ENCODE data around the gene CHAMP1. TPM values are rescaled to one million over a fixed set of nuclear protein-coding genes. Genes with fewer than 3 reads are reported as not detected.
A peak's percentile ranks its signal among the peaks of the same experiment; 100 is the strongest.

The CHAMP1 gene, protein sequence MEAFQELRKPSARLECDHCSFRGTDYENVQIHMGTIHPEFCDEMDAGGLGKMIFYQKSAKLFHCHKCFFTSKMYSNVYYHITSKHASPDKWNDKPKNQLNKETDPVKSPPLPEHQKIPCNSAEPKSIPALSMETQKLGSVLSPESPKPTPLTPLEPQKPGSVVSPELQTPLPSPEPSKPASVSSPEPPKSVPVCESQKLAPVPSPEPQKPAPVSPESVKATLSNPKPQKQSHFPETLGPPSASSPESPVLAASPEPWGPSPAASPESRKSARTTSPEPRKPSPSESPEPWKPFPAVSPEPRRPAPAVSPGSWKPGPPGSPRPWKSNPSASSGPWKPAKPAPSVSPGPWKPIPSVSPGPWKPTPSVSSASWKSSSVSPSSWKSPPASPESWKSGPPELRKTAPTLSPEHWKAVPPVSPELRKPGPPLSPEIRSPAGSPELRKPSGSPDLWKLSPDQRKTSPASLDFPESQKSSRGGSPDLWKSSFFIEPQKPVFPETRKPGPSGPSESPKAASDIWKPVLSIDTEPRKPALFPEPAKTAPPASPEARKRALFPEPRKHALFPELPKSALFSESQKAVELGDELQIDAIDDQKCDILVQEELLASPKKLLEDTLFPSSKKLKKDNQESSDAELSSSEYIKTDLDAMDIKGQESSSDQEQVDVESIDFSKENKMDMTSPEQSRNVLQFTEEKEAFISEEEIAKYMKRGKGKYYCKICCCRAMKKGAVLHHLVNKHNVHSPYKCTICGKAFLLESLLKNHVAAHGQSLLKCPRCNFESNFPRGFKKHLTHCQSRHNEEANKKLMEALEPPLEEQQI
- 10 to 100 TPM in 1 of 3 donors, 1 to 10 TPM in 2; 3.8 to 10.4 (median 8.4) TPM for polyA plus RNA-seq

DNA sequence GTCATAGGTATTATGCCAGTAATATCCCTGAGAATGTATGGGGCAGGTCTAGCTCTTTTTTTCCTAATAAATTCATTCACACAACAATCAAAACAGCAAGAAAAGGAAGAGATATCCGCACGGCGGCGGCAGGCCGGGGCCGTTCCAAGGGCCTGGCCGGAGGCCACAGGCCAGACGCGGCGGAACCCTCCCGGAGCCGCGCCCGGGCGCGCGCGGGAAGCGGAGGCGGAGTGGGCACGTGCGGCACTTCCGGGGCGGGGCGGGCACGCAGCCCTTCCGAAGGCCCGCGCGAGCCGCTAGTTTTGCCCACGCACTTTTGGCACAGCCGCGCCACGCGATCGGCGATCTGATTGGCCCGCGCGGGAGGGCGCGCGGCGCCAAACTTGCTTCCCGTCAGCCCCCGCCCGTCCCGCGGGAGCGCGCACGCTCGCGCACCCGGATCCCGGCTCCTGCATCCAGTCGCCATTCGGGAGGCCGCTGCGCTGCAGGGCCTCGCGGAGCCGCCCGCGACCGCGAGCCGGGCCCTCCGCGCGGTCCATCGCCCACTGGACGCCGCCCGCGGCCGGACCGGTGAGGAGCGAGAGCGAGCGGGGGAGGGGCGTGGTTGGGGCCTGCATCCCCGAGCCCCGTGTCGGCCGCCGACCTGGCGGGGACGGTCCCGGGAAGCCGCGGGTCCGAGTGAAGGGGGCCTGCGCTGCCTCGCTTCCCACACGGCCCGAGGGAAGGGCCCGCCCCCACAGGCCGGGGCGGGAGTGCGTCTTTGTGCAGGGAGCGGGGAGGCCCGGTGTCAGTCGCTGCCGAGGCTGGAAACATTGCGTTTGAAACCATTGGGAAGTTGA lies at the start of gene CHAMP1:
TSS of gene CHAMP1 (plus strand) at position 430 of the 839 bp plus-strand sequence. CDS start 9,340 bp downstream, outside the sequence.
- 0 to 1% (median 0%) methylated on average over 85 to 107 of the region's 107 CpGs for WGBS, 3 donors
- peak within 1 kb of the TSS; percentile 81 for H3K27ac ChIP-seq (ENCODE audit: low read depth, low read length)

DNA sequence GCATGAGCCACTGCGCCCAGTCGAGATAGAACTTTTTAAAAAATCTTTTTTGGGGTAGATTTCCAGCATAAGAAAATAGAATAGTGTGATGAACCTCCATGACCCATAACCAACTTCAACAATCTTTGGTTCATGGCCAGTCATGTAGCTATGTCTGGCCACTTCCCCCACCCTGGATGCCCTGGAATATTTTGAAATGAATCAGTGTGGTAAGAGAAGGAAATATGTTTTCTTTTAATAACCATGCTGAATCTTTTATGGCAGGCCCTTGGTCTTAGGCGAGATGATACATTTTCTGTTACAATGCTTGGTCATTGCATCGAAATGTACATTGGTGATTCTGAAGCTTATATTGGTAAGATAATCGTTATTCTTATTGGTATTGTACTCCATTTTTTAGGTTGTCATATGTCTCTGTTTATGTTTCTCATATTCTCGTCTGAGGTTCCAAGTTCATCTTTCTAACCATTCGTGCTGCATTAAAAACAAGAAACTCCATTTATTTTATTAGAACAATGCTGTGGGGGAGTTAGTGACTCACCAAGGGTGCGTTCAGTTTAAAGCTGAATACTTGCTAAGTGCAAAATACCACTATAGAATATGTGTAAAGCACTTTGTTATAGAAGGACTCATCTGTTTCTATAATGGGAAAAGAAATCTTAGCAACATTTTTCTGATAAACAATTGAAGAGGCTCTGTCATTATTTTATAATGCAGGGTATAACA lies 49.3 kb upstream of the CHAMP1 start:
- WGBS, 3 donors = 92 to 93% (median 92%) methylated on average over 8 of the region's 8 CpGs
- H3K27ac ChIP-seq (ENCODE audit: low read depth, low read length) = no peak overlapping the region

DNA sequence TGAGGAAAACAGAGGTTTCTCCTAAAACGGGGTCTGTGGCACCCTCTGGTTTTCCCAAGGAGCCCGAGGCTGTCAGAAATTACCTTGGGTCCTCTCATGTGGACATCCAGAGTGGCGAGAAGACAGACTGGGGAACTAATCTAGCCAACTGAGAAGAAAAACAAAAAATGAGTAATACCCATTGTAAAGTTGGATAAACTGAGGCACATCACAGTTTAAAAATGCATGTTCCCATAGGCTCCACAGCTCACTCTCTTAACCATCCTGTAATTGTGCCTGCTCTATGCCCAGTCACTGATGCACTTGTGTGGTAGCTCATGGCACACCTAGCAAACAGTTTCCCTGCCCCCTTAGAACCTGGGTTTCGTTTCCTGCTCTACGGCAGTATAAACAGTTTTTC lies 48.1 kb upstream of the CHAMP1 start:
- no peak overlapping the region for H3K27ac ChIP-seq (ENCODE audit: low read depth, low read length)
- WGBS, 3 donors = 96 to 97% (median 97%) methylated on average over 5 of the region's 5 CpGs

DNA sequence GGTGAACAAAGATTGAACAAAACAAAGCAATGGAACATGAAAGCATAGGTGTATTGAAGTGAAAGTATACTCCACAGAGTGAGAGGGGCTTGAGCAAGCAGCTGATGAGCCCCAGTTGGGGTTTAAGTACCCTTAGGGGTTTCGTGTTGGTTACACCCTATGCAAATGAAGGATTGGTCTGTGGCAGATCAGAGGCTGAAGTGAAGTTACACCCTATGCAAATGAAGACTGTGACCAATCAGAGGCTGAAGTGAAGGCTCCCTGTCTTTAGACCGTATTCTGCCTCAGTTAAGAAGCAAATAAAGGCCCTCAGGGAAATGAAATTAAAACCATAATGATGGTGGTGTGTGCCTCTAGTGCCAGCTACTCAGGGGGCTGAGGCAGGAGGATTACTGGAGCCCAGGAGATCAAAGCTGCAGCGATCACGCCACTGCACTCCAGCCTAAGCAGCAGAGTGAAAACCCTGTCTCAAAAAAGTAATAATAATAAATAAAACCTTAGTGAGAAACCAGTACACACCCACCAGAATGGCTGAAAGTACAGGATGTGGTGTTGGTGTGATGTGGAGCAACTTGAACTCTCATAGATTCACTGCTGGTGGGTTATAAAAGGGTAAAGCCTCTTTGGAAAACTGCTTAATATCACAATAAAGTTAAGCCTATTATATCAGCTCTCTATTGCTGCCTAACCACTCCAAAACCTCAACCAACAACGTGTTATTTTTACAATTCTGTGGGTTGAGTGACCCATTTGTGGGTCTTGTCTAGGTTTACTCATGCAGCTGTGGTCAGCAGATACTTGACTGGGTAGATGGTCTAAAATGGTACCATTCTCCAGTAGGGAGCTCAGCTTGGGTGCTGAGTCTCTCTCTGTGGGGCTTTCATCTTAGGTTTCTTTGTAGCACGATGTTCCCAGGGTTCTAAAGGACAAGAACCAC lies 45.7 kb upstream of the CHAMP1 start:
- H3K27ac ChIP-seq (ENCODE audit: low read depth, low read length) = no peak overlapping the region
- 94 to 95% (median 94%) methylated on average over 6 of the region's 6 CpGs for WGBS, 3 donors

DNA sequence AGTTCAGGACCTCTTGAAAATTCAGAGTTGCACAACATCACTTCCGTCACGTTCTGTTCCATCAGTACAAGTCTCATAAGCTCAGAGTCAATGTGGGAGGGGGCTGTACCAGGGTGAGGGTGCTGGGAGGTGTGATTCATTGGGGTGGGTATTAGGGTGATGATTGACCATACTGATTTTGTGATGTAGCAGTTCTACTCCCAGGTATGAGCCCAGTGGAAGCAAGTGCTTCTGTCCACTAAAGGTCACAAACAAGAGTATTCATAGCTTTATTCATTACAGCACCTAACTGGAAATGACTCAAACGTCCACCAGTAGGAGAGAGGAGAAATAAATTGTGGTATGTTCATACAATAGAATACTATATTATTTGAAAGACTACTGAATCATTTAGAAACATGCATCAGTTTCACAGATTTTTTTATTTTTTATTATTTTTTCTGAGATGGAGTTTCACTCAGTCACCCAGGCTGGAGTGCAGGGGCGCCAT lies 45.0 kb upstream of the CHAMP1 start:
- WGBS, 3 donors = 84 to 94% (median 88%) methylated on average over 4 of the region's 4 CpGs
- H3K27ac ChIP-seq (ENCODE audit: low read depth, low read length) = no peak overlapping the region

DNA sequence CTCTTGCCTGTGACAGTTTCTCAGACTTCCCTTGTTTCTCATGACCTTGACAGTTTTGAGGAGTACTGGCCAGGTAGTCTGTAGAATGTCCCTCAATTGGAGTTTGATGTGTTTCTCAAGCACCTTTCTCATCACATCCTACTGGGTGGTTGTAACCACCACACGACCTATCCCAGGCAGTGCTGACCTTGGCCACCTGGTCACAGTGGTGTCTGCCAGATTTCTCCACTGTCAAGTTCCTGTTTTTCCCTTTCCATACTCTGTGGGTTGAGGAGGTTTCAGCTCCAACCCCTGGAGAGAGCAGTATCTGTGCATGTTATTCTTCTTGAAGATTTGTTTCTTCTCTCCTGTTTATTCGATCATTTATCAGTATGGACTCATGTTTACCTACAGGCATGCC lies 41.3 kb upstream of the CHAMP1 start:
- H3K27ac ChIP-seq (ENCODE audit: low read depth, low read length) = no peak overlapping the region
- WGBS, 3 donors = 54 to 81% (median 74%) methylated on average over 2 of the region's 2 CpGs

DNA sequence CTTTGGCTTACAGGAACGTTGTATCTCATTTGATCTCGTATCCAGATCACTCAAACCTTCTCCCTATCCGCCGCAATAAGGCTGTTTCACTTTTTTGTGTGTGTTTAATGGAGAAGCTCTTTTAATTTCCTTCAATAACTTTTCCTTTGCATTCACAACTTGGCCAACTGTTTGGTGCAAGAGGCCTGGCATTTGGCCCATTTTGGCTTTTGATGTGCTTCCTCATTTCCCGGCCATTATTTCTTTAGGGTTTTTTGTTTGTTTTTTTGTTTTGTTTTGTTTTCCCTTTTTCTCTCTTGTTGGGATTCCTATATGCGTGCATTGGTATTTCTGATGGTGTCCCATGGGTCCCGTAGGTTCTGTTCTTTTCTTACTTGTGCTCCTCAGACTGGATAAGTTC lies 39.0 kb upstream of the CHAMP1 start:
- WGBS, 3 donors = 65 to 88% (median 66%) methylated on average over 7 of the region's 7 CpGs
- no peak overlapping the region for H3K27ac ChIP-seq (ENCODE audit: low read depth, low read length)

DNA sequence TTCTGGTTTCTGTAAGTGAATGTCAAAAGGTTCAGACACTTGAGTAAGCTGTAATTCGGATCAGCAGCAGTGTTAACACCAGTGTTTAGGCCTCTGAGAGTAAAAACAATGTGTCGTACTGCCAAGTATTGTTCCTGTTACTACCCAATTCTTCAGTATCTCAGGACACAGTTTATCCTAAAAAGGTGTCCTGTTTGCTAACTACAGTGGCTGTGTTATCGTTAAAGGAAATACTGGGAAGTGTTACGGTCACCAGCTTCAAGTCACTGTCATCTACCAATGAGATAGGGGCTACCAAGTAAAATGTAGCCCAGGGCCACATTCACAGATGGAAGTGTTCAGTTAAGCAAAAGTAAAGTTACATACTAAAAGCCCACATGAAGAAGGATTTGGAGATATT lies 35.2 kb upstream of the CHAMP1 start:
- H3K27ac ChIP-seq (ENCODE audit: low read depth, low read length) = no peak overlapping the region

DNA sequence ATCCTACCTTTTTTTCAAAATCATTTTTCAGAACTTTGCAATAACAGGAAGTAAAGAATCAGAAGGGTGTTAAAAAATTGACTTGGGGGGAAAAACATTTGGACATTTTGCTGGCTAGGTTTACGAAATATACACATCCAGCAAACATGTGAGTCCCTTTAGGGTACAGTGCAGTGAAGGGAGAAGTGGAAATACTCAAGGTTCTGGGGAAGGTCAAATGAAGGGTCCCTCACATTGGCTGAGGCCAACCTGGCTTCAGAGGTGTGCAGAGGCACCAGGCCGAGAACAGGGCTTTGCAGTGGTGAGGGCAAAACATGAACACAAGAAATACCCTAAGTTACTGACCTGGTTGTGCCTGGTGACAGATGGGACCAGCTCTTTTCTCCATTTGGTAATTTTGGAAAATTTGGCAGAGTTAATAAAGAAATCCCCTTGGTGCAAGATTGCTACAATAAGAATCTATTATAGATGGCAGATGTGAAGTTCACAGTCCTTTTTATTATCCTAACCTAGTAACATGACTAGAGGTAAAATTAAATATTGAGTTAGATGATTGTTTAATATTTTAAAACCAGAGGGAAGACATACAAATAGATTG lies 34.4 kb upstream of the CHAMP1 start:
- no peak overlapping the region for H3K27ac ChIP-seq (ENCODE audit: low read depth, low read length)
- 78 to 90% (median 80%) methylated on average over 2 of the region's 2 CpGs for WGBS, 3 donors

More for the DNA sequence above, 35.2 kb upstream of the CHAMP1 start:
- 80 to 83% (median 83%) methylated on average over 4 of the region's 4 CpGs for WGBS, 3 donors

DNA sequence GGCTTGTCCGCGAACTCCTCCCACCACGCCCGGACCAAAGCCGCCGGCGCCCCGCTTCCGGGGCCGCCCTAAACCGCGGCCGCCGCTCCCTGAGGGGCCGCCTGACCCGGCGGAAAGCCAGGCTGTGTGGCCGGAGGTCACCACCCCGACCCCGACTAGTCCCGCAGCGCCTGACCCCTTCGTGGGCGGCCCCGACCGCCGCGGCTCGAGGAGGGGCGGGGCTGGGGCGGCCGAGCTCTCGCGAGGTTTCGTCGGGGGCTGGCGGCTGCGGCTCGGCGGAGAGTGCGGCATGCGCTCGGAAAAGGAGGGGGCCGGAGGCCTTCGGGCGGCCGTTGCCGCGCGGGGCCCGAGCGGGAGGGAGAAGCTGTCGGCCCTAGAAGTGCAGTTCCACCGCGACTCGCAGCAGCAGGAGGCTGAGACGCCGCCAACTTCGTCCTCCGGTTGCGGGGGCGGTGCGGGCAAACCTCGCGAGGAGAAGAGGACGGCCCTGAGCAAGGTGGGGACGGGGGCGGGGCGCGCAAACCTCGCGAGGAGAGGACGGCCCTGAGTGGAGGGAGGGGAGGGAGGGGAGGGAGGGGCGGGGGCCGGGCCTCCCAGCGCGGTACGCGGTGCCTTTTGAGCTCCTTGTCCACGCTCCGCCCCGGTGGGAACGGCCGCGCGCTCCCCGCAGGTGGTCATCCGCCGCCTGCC lies 32.8 kb upstream of the CHAMP1 start, which contains the start of gene UPF3A:
TSS of gene UPF3A (plus strand) at position 251 of the 690 bp plus-strand sequence. CDS start at position 290, 39 bp downstream.
- WGBS, 3 donors = 0 to 1% (median 1%) methylated on average over 52 to 85 of the region's 89 CpGs
- peak within 1 kb of the TSS; percentile 93 for H3K27ac ChIP-seq (ENCODE audit: low read depth, low read length)

DNA sequence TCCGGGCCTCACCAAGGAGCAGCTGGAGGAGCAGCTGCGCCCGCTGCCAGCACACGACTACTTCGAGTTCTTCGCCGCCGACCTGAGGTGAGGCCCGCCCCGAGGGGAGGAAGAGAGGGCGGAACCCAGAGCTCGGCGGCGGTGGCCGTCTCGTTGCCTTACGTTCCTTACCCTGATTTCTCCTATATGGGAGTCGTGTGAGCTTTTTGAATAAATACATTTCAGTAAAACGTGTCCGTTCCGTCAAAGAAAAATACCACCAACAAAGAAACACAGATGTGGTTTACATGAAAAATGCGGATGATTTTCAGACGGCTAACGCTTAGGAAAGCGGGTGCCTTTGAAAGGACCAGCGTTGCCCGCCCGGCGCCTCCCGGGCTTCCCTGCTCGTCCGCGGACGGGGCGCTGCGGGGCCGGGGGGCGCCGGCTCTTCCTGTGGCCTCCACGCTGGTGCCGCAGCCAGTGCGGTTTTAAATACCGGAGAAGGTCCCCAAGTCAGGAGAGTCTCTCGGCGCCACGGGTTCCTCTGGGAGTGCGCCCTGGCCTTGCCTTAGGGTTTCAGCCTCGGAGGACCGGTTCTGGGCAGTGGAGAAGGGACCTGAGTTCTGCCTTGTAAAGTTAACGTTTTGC lies 32.1 kb upstream of the CHAMP1 start:
- WGBS, 3 donors = 0% methylated on average over 50 of the region's 50 CpGs
- no peak overlapping the region for H3K27ac ChIP-seq (ENCODE audit: low read depth, low read length)

DNA sequence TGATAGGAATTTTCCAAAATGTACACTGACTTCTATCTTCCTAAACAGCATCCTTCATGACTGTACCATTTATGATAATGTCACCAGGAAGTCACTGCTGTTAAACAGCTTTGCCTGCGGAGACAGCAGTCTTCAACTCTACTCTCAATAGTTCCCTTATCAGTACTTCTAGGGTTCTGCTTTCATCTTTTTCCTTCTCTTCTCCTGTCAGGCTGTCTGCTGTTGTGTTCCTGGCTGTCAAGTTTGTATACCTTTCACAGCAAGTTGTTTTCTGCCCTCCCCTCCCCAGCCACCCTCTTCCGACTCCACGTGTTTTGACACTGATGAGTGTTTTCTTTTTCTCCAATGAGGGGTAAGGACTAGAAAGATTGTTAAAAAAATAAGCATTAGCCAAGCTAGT lies 30.7 kb upstream of the CHAMP1 start:
- no peak overlapping the region for H3K27ac ChIP-seq (ENCODE audit: low read depth, low read length)
- WGBS, 3 donors = 74 to 82% (median 75%) methylated on average over 3 of the region's 3 CpGs

DNA sequence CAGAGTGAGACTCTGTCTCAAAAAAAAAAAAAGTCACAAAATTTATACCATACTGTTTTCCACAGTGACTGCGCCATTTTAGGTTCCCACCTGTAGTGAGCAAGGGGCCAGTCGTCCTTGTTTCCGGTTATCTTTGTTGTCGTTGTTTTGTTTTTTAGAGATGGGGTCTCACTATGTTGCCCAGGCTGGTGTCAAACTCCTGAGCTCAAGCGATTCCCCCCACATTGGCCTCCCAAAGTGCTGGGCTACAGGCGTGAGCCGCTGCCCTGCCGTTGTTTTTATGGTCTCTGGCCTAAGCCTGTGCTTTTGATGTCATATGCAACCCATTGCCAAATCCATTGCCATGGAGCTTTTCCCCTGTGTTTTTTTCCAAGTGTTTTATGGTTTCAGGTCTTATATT lies 29.6 kb upstream of the CHAMP1 start:
- 90 to 96% (median 94%) methylated on average over 8 of the region's 8 CpGs for WGBS, 3 donors
- no peak overlapping the region for H3K27ac ChIP-seq (ENCODE audit: low read depth, low read length)

DNA sequence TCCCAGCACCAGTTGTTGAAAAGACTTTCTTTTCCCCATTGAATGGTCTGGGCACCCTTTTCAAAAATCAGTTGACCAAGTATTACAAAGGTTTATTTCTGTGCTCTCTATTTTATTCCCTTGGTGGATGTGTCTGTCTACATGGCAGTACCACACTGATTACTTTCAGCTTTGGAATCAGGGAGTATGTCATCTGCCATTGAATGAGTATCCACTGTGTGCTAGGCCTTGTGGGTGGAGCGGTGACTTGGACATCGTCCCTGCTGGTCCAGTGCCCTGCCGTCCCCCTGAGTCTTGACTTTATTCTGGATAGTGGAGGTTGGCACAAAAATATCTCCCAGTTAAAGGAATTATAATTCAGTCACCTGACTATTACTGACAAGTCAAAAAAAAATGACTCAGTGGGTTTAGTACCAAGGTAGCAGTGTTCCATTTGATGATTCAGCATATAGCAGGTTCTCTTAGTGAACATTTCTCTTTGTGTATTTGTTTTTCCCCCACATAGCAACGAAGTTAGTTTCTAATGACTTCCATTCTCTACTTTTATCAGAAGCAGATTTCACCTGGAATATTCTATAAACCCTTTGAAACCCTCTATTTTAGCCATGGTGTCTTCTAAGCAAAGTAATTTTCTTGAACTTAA lies 29.0 kb upstream of the CHAMP1 start:
- 77 to 87% (median 83%) methylated on average over 4 of the region's 4 CpGs for WGBS, 3 donors
- H3K27ac ChIP-seq (ENCODE audit: low read depth, low read length) = no peak overlapping the region

DNA sequence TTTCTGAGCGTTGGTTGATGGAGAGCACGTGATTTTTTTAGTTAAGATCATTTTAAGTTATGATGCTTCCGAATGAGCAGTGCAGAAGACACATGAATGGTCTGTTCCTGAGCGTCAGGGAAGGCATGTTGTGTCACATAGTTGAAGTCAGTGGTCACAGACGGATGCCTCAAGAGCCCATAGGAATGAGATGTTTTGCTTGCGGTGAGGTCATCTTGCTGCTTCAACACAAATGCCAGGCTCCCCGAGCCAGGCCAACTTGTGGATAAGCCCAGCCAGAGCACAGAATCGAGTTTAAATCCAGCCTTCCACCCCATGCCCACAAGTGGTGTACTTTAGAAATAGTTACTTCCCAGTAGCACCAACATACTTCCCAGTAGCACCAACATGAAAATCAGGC lies 27.5 kb upstream of the CHAMP1 start:
- 95 to 97% (median 96%) methylated on average over 8 of the region's 8 CpGs for WGBS, 3 donors
- H3K27ac ChIP-seq (ENCODE audit: low read depth, low read length) = no peak overlapping the region
